HEK293 (cell line): ENCODE data around the gene PERM1.

ENCODE experiments used
- YY1 ChIP-seq: fragments of 450-650 bp; formaldehyde crosslinking; IDR thresholded peaks from 2 replicates; pipeline ENCODE4 v1.5.1; 2018; ENCODE audit warnings: missing biosample characterization, missing genetic modification characterization
- ZNF292 ChIP-seq: fragments of 450-650 bp; formaldehyde crosslinking; IDR thresholded peaks from 2 replicates; pipeline ENCODE4 v1.5.1; 2016; ENCODE audit warnings: low read depth, missing biosample characterization, missing genetic modification characterization, borderline replicate concordance
- ZNF558 ChIP-seq: fragments of 450-650 bp; formaldehyde crosslinking; IDR thresholded peaks from 2 replicates; pipeline ENCODE4 v1.5.1; 2016; ENCODE audit warnings: missing biosample characterization, missing genetic modification characterization
- TF ChIP-seq, protein P1 (sequence below): fragments of 450-650 bp; formaldehyde crosslinking; IDR thresholded peaks from 2 replicates; pipeline ENCODE4 v1.5.1; 2016; ENCODE audit warnings: missing biosample characterization, missing genetic modification characterization
- TF ChIP-seq, protein P2 (sequence below): fragments of 450-650 bp; formaldehyde crosslinking; IDR thresholded peaks from 2 replicates; pipeline ENCODE4 v1.5.1; 2016; ENCODE audit warnings: missing biosample characterization, missing genetic modification characterization
- TF ChIP-seq, protein P3 (sequence below): IDR thresholded peaks from 2 replicates; pipeline ENCODE4 v1.6.1; 2011; ENCODE audit warnings: mild to moderate bottlenecking, low read depth, low read length, borderline replicate concordance

DNA sequence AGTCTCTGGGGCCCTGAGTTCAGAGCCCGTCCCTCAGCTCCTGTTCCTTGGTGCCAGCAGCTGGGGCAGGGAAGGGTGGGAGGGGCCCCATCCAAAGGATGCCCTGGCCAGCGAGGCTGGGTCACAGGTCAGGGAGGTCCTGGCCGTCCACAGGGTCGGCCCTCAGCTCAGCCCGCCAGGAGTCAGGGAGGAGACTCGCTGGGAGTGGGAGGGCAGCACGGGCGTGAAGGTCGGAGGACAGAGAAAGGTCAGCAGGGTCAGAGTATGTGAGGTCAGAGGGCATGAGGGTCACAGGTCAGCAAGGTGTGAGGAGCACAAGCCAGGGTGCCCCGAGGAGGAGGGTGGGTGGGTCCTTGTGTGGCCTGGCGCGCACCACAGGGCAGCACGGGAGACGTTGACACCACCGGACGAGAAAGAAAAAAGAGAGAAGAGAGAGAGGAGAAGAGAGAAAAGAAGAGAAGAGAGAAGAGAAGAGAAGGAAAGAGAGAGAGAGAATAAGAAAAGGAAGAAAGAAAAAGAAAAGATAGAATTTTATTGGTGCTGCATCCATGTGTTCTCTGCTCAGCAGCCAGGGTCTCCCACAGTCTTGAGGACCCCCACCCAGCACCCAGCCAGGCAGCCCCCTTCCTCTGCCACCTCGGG is 7.1 kb downstream of the PERM1 start:
- TF ChIP-seq, protein P1, sequence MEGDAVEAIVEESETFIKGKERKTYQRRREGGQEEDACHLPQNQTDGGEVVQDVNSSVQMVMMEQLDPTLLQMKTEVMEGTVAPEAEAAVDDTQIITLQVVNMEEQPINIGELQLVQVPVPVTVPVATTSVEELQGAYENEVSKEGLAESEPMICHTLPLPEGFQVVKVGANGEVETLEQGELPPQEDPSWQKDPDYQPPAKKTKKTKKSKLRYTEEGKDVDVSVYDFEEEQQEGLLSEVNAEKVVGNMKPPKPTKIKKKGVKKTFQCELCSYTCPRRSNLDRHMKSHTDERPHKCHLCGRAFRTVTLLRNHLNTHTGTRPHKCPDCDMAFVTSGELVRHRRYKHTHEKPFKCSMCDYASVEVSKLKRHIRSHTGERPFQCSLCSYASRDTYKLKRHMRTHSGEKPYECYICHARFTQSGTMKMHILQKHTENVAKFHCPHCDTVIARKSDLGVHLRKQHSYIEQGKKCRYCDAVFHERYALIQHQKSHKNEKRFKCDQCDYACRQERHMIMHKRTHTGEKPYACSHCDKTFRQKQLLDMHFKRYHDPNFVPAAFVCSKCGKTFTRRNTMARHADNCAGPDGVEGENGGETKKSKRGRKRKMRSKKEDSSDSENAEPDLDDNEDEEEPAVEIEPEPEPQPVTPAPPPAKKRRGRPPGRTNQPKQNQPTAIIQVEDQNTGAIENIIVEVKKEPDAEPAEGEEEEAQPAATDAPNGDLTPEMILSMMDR: no peak
- TF ChIP-seq YY1 (tag by site-specific recombination): no peak
- no peak for TF ChIP-seq ZNF292 (tag by site-specific recombination)
- TF ChIP-seq, protein P2, sequence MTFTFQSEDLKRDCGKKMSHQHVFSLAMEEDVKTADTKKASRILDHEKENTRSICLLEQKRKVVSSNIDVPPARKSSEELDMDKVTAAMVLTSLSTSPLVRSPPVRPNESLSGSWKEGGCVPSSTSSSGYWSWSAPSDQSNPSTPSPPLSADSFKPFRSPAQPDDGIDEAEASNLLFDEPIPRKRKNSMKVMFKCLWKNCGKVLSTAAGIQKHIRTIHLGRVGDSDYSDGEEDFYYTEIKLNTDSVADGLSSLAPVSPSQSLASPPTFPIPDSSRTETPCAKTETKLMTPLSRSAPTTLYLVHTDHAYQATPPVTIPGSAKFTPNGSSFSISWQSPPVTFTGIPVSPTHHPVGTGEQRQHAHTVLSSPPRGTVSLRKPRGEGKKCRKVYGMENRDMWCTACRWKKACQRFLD (tag by site-specific recombination): no peak
- TF ChIP-seq ZNF558 (tag by site-specific recombination): no peak
- TF ChIP-seq, protein P3, sequence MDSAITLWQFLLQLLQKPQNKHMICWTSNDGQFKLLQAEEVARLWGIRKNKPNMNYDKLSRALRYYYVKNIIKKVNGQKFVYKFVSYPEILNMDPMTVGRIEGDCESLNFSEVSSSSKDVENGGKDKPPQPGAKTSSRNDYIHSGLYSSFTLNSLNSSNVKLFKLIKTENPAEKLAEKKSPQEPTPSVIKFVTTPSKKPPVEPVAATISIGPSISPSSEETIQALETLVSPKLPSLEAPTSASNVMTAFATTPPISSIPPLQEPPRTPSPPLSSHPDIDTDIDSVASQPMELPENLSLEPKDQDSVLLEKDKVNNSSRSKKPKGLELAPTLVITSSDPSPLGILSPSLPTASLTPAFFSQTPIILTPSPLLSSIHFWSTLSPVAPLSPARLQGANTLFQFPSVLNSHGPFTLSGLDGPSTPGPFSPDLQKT: no peak
